Lower lobe of right lung (tissue), 2 donors: ENCODE measurements around the gene ZEB2. TPM values are rescaled to one million over a fixed set of nuclear protein-coding genes. Genes with fewer than 3 reads are reported as not detected.
A peak's percentile ranks its signal among the peaks of the same experiment; 100 is the strongest.

Experiments
- ATAC-seq, 2 donors: fragments of 200-7000 bp; cut with Tn5 transposase; one replicate each; pipeline ENCODE4 v1.9.1; 2020 to 2022; ENCODE audit warnings: mild to moderate bottlenecking in 2 of 2, moderate library complexity in 2 of 2
- DNase-seq: peaks from one replicate; pipeline ENCODE4 v3.0.0-alpha.2; 2020
- H3K27ac ChIP-seq: fragments of 200-600 bp; one replicate; pipeline ENCODE4 v1.8.0; 2022
- H3K27me3 ChIP-seq: fragments of 200-600 bp; one replicate; pipeline ENCODE4 v1.8.0; 2022; ENCODE audit warnings: low read depth
- H3K36me3 ChIP-seq: fragments of 200-600 bp; one replicate; pipeline ENCODE4 v1.8.0; 2022; ENCODE audit warnings: mild to moderate bottlenecking
- H3K4me1 ChIP-seq: fragments of 200-600 bp; one replicate; pipeline ENCODE4 v1.8.0; 2022
- H3K4me3 ChIP-seq: fragments of 200-600 bp; one replicate; pipeline ENCODE4 v1.8.0; 2022; ENCODE audit warnings: mild to moderate bottlenecking
- H3K9me3 ChIP-seq: fragments of 200-600 bp; one replicate; pipeline ENCODE4 v1.8.0; 2022
- intact Hi-C: fragments of 100-400 bp; cut with DNase I; formaldehyde crosslinking; loops from one replicate; pipeline ENCODE4 v1.11.0; 2022
- total RNA-seq: library from RNA; stranded (reverse); fragmentation: NEBNext Ultra II Directional; extraction: Animal tissue kit (Norgen Biotek cat#: 25700); gene quantifications from one replicate; pipeline ENCODE4 v1.2.1, GENCODE V29; 2021
- TF ChIP-seq, protein P1 (sequence below): fragments of 200-600 bp; IDR thresholded peaks from one replicate; pipeline ENCODE4 v1.8.0; 2022; ENCODE audit warnings: antibody characterized with exemption, mild to moderate bottlenecking
- donor health status: DM: no; HTN: yes; CAD: no; lungs with severe emphysema.

ZEB2 gene
- total RNA-seq, 1 donor from 2014 or later = 220 TPM

- intact Hi-C loops = no loop called here
- ATAC-seq = no peak
- Histone ChIP-seq H3K4me3 (no peak overlapping the region), H3K9me3 (no peaks in the 10 kb centered on the region), H3K27me3 (no peaks in the 10 kb centered on the region), H3K27ac (peak overlapping the region; percentile 20), H3K4me1 (peaks cover 77% of the 10 kb centered on the region), H3K36me3 (no peaks in the 10 kb centered on the region)
- no peak for DNase-seq
- TF ChIP-seq, protein P1, sequence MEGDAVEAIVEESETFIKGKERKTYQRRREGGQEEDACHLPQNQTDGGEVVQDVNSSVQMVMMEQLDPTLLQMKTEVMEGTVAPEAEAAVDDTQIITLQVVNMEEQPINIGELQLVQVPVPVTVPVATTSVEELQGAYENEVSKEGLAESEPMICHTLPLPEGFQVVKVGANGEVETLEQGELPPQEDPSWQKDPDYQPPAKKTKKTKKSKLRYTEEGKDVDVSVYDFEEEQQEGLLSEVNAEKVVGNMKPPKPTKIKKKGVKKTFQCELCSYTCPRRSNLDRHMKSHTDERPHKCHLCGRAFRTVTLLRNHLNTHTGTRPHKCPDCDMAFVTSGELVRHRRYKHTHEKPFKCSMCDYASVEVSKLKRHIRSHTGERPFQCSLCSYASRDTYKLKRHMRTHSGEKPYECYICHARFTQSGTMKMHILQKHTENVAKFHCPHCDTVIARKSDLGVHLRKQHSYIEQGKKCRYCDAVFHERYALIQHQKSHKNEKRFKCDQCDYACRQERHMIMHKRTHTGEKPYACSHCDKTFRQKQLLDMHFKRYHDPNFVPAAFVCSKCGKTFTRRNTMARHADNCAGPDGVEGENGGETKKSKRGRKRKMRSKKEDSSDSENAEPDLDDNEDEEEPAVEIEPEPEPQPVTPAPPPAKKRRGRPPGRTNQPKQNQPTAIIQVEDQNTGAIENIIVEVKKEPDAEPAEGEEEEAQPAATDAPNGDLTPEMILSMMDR = no peak
Observed at GRCh38 chr2:144454466-144455287, 65.2 kb downstream of the ZEB2 start.

DNA sequence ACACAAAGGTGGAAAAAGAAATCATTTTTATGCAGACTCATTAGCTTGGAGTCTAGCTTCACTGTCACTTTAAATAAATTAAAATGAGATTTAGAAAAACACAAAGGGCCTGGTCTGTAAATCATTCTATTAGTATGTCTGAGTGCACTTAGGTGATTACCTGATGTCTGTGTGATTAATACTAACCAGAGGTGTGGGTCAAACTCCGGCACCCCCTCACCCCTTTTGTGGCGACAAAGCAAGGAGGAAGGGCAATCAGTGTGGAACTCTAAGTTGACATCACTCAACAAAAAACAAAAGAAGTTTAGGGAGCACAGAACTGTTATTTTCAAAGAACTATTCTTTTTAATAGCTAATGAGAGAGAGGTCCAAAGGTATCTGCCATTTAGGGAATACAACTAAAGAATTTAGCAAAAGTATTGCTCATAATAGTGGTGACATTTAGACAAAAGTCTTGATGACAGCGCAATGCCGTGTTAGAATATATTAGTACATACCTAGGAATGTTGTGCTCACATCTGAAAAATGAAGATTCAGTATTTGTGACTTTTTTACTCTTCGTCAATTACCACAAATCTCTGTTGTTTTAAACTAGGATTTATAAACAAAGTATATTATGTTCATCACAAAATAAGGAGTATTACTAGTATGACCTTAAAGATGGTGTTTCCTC, 66.3 kb downstream of the ZEB2 start:
- peaks cover 75% of the 10 kb centered on the region for H3K4me1 ChIP-seq
- no peaks in the 10 kb centered on the region for H3K27me3 ChIP-seq
- TF ChIP-seq, protein P1 = no peak
- no peak for ATAC-seq
- no peak overlapping the region for H3K4me3 ChIP-seq
- intact Hi-C loops = no loop called here
- H3K9me3 ChIP-seq = no peaks in the 10 kb centered on the region
- DNase-seq = no peak
- H3K27ac ChIP-seq = peak overlapping the region; percentile 63
- no peaks in the 10 kb centered on the region for H3K36me3 ChIP-seq

DNA sequence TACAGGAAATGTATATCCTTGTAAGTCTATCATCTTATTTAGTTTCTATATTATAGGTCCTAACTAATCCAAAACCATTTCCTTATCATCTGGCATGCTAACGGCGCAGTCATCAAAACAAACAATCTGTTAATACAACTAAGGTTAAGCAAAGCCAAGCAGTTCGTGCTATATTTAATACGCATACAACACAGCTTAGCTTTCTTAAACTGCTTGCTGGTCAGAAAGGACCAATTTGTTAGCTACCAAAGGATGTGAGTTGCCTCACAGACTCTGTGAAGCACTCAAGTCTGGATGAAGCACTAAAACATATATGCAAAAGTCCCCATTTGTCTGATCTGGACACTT, 67.0 kb downstream of the ZEB2 start:
- Histone ChIP-seq H3K4me1 (peaks cover 73% of the 10 kb centered on the region), H3K27ac (peak overlapping the region; percentile 63), H3K9me3 (no peaks in the 10 kb centered on the region), H3K4me3 (peak overlapping the region; percentile 33), H3K36me3 (no peaks in the 10 kb centered on the region), H3K27me3 (no peaks in the 10 kb centered on the region)
- DNase-seq (no peak), ATAC-seq (no peak)
- TF ChIP-seq, protein P1 = no peak
- intact Hi-C loops = no loop called here

- ATAC-seq = no peak
Observed at GRCh38 chr2:144452169-144452988, 67.5 kb downstream of the ZEB2 start.

GRCh38 chr2:144451443-144451842, 68.5 kb downstream of the ZEB2 start:
- intact Hi-C loops = no loop called here
- H3K4me1 ChIP-seq = peaks cover 62% of the 10 kb centered on the region
- DNase-seq (no peak), ATAC-seq (no peak)
- no peaks in the 10 kb centered on the region for H3K36me3 ChIP-seq
- no peak overlapping the region for H3K4me3 ChIP-seq
- H3K27ac ChIP-seq = no peak overlapping the region
- H3K27me3 ChIP-seq = no peaks in the 10 kb centered on the region
- H3K9me3 ChIP-seq = no peaks in the 10 kb centered on the region
- TF ChIP-seq, protein P1 = no peak

More at GRCh38 chr2:144452169-144452988, 67.5 kb downstream of the ZEB2 start:
- peak overlapping the region; percentile 33 for H3K4me3 ChIP-seq
- peak overlapping the region; percentile 63 for H3K27ac ChIP-seq
- H3K27me3 ChIP-seq = no peaks in the 10 kb centered on the region
- no peaks in the 10 kb centered on the region for H3K9me3 ChIP-seq
- TF ChIP-seq, protein P1 = no peak
- no peaks in the 10 kb centered on the region for H3K36me3 ChIP-seq
- H3K4me1 ChIP-seq = peaks cover 70% of the 10 kb centered on the region
- no peak for DNase-seq
- intact Hi-C loops = no loop called here
